Stimulated activated CD8-positive, alpha-beta memory T cell treated with anti-CD3 and anti-CD28 coated beads, Interleukin-12 subunit alpha, Interleukin-12 subunit beta, amount 100 ng/mL, for 24 hours (primary cell): ENCODE data around the gene XYLT2.
A peak's percentile ranks its signal among the peaks of the same experiment; 100 is the strongest.
"Not testable (repeated sequence)": the region's sequence is repeated elsewhere in the genome, so short reads cannot be mapped to it uniquely, and the experiment has no call there.

ENCODE experiments used
- DNase-seq: peaks from one replicate; pipeline ENCODE4 v3.0.0-alpha.2; 2020; ENCODE audit errors: extremely low read depth

The XYLT2 gene

GRCh38 chr17:50345432-50346312 lies at the start of gene XYLT2:
Gene XYLT2 (plus strand): TSS chr17:50346126. CDS start chr17:50346141, 15 bp downstream.
- DNase-seq, result peak; percentile 76

- peak; percentile 53 for DNase-seq
These were observed 48.5 kb upstream of the XYLT2 start for GRCh38 chr17:50297407-50297865.

- DNase-seq, result no peak
These were observed 47.9 kb upstream of the XYLT2 start for GRCh38 chr17:50298018-50298417.

DNA sequence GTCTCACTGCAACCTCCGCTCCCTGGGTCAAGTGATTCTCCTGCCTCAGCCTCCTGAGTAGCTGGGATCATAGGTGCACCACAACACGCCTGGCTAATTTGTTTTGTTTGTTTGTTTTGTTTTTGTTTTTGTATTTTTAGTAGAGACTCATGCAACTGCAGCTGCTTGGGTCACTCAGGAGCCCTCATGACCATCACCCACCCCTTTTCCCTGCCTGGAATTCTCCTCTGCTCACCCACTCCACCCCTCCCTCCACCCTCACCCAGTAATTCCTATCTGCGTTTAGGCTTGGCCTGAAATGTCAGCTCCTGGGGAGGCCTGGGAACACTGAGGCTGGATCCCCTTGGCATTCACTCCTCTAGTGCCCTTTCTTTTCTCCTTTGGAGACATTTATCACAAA lies 46.1 kb upstream of the XYLT2 start:
- DNase-seq, result no peak

- not testable (repeated sequence) for DNase-seq
These were observed 45.1 kb upstream of the XYLT2 start for GRCh38 chr17:50300824-50301223.

DNA sequence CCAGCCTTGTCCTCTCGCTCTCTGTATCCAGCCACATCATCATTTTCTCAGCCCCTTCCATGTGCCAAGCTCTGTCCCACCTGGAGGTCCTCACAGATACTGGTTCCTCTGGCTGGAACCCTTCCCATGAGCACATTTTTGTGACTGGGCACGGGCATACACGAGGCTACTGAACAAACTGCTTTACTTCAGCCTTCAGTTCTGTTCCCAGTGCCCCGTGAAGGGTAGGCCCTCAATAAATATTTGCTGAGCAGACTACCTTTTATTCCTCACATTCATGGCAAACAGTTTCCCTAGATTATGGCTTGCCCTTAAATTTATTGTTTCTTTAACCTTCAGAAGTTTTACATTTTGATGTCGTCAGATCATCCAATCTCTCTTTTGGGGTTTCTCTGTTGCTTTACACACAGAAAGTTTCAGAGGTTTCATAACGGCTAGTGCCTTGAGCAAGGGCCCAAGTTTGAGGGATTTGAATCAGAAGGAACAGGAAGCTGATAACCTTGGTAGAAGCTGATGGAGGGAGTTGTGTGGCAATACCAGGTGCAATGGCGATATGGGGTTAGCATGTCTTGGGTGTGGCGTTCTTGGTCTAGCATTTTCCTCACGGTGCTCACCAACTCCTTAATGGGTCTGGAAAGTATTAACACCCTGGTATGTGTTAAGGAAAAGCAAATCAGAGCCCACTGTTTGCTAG lies 43.9 kb upstream of the XYLT2 start:
- no peak for DNase-seq

DNA sequence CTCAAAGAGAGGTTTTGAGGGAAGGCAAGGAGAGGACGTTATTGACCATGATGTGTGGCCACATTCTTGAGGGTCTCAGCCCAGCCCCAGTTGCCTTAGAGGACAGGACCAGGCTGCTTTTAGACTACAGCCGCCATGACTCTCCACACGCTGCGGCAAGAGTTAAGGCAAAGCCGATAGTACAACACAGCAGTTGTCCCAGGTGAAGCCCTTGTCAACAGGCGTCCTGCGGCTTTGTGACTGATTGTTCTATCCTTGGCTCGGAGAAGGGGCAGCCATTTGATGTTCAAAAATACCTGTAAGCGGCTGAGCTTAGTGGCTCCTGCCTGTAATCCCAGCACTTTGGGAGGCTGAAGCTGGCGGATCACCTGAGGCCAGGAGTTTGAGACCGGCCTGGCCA lies 42.9 kb upstream of the XYLT2 start:
- DNase-seq, result no peak

GRCh38 chr17:50303596-50303995 lies 42.3 kb upstream of the XYLT2 start:
- DNase-seq, result no peak

- no peak for DNase-seq
These were observed 41.0 kb upstream of the XYLT2 start for GRCh38 chr17:50304781-50305404.

- DNase-seq, result no peak
These were observed 38.3 kb upstream of the XYLT2 start for GRCh38 chr17:50307654-50308053.

DNA sequence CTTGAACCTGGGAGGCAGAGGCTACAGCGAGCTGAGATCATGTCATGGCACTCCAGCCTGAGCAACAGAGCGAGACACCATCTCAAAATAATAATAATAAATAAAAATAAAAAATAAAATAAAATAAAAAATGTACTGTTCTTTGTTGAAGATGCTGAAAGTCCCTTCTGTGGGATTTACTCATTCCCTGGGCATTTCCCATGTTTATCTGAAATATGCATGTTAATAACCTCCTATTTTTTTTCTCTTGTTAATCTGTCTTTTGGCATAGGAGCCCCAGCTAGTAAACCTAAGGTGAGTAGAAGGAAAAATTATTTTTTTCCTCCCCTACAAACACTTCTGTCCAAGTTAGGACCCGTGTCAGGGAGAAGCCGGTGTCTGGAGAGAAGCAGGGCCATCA lies 37.3 kb upstream of the XYLT2 start:
- DNase-seq, result no peak

DNA sequence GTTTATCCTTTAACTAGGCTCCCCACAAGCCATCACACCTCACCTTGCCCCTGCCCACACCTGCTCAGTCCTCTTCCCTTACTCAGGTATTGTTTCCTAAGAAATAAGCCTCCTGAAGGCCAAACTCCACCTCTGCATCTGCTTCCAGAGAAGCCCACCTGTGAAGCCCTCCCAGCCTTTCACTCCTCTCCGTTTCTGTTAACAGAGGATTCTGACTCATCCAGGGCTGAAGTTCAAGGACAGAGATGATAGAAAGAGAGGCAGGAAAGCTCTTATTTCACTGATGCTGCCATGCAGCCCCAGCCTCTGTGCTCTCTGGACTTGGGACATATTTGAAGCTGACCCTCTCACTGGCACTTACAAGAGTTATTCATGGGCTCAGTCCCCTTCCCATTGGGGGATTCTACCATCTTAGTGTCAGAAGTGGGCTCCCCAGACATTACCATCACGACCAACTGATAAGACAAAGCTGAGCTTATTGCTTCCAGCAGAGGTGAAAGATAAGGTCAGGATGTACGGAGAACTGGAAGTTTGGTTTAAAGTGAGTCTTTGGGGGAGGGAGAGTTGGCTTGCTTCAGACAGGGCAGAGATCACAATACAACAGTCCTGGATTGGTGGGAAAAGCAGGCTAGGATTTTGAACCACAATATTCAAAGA lies 35.3 kb upstream of the XYLT2 start:
- no peak for DNase-seq

GRCh38 chr17:50311112-50311460 lies 34.8 kb upstream of the XYLT2 start:
- no peak for DNase-seq

DNA sequence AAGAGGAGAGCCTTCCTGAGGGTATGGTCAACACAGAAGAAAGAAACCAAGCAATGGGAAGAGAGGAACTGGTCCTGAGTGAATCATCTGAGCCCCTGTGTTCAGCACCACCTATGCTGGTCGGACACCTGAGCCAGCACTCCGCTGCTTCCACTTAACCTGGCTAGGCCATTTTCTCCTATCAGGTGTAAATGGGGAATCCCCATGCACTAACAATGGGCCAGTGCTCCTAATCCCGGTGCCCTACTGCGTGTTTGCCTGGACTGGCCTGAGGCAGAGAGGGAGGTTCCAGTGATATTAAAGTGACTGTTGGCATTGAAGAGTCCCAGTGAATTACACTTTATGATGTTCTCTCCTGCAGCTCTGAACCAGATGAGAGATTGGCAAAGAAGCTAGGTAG lies 34.4 kb upstream of the XYLT2 start:
- DNase-seq, result no peak

- DNase-seq, result no peak
These were observed 33.6 kb upstream of the XYLT2 start for GRCh38 chr17:50312308-50312707.

DNA sequence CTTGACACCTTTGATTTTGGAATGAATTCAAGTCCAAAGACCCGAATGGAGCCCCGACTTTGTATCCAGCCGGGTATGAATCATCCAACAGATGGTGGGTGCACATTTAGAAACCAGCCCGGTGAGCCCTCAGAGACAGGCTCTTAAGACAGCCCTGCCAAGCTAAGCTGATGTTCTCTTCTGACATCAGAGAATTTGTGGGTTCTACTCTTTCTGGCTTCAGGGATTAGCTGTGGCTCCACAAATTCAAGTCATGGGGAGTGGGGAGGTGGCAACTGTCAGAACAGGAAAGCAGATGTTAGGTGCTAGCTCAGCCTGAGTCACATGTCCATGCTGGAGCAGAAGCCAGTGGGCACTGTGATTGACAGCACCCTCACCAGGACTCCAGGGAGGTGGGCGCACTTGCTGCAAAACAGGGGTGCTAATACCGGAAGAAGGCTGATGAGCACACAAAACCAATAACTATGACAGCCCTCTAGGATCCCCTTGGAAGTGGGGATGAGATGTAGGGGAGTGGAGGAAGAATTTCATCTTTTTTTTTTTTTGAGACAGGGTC lies 31.4 kb upstream of the XYLT2 start:
- no peak for DNase-seq

DNA sequence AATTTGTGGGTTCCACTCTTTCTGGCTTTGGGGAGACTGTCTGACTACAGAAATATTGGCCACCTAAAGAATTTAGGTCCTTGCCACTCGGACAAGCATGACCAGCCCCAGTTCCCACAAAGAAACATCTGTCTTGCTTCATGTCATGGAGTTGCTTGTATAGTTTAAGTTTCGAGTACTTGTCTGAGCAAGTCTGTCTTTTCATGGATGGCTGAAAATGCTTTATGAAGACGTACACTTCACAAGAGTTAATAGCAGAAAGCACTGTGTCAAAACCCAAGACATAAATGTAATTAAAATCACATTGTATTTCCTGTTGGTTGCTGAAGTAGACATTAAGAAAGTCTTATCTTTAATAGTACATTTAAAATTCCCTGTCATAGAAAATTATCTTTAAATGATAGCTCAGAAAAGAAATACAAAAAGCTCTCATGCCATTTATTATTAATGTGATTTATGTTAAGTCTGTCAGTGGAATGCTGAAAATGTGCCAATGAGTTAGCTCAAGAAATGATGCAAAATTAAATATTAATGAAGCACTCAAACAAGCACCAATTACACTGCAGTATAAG lies 29.8 kb upstream of the XYLT2 start:
- no peak for DNase-seq

DNA sequence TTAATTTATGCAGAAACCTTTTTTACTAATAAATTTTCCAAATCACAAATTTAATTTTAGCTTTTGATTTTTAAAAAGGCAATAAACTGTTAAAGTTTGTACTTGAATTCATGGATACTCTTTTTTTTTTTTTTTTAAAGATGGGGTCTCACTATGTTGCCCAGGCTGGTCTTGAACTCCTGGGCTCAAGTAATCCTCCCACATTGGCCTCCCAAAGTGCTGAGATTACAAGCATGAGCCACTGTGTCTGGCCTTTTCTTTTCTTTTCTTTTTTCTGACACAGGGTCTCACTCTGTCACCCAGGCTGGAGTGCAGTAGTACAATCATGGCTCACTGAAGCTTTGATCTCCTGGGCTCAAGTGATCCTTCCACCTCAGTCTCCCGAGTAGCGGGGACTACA lies 29.3 kb upstream of the XYLT2 start:
- not testable (repeated sequence) for DNase-seq

DNA sequence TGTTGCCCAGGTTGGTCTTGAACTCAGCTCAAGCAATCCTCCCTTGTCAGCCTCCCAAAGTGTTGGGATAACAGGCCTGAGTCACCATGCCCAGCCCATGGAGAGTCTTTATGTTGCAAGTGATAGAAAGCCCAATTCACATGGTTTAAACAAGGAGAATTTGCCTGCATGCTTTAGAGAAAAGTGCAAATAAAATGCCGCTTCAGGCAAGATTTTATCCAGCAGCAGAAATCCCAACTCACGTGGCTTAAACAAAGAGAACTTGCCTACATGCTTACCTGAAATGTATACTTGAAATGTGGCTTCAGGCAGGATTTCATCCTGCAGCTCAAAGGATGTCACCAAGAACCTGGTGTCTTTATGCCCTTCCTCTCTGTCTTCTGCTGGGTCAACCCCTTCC lies 28.8 kb upstream of the XYLT2 start:
- DNase-seq, result no peak

GRCh38 chr17:50318501-50319285 lies 27.2 kb upstream of the XYLT2 start:
- no peak for DNase-seq
